ENCODE data around the gene TULP1. TPM values are rescaled to one million over a fixed set of nuclear protein-coding genes. Genes with fewer than 3 reads are reported as not detected.

TULP1 gene
- total RNA-seq, 4 donors from 2014 or later, result not detected

DNA sequence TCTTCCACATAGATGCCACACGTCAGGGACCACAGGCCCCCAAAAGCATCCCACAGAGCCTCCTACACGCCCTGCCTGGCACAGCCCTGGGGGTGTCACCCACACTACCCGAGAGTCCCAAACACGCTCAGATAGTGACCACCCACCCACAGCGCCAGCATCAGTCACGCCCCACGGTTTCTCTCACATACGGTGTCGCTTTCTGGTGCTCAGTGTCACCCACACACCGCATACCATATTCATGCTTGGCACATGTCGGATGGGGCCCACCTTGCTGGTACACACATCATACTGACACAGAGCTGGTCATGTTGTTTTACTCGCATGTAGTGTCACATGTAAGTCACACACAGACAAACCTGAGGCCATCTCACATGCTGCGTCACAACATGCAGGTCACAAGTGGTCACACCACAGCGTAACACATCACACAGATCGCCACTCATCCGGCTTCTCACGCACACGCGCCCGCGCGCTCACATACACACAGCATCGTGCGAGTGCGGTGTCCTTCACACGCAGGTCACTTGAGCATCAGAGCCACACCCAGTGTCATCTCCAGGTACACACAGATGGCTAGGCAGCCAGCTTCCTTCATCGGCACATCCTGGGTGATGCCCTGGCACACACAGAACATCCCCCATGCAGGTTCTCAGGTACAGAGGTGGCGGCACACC, 19.3 kb downstream of the TULP1 start:
- in situ Hi-C loops (cut with MboI; ENCODE audit: low sequenced_read_pairs in 4 of 4), result no loop called here

GRCh38 chr6:35492974-35493284, 19.8 kb downstream of the TULP1 start:
- Histone ChIP-seq H3K36me3 (no peaks in the 10 kb centered on the region), H3K4me1 (peaks cover 37 to 63% of the 10 kb centered on the region in 2 donors), H3K27ac (peak overlapping the region in 3 of 4 donors; percentile 68 to 78 (median 70)), H3K4me3 (no peak overlapping the region), H3K9me3 (no peaks in the 10 kb centered on the region), H3K27me3 (no peaks in the 10 kb centered on the region)
- in situ Hi-C loops (cut with MboI; ENCODE audit: low sequenced_read_pairs in 4 of 4), result no loop called here
- DNase-seq, result no peak
- no peak for TF ChIP-seq POLR2A (IDR thresholded peaks at IDR 0.05)
- TF ChIP-seq, protein P1, sequence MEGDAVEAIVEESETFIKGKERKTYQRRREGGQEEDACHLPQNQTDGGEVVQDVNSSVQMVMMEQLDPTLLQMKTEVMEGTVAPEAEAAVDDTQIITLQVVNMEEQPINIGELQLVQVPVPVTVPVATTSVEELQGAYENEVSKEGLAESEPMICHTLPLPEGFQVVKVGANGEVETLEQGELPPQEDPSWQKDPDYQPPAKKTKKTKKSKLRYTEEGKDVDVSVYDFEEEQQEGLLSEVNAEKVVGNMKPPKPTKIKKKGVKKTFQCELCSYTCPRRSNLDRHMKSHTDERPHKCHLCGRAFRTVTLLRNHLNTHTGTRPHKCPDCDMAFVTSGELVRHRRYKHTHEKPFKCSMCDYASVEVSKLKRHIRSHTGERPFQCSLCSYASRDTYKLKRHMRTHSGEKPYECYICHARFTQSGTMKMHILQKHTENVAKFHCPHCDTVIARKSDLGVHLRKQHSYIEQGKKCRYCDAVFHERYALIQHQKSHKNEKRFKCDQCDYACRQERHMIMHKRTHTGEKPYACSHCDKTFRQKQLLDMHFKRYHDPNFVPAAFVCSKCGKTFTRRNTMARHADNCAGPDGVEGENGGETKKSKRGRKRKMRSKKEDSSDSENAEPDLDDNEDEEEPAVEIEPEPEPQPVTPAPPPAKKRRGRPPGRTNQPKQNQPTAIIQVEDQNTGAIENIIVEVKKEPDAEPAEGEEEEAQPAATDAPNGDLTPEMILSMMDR (IDR thresholded peaks at IDR 0.05 in 4 of 5, conservative IDR thresholded peaks at IDR 0.05 in 1 of 5), result no peak
- no peak for ATAC-seq
- intact Hi-C loops (cut with DNase I; ENCODE audit: low total_unique reads), result no loop called here

More for the DNA sequence above, 19.3 kb downstream of the TULP1 start:
- ATAC-seq, result no peak
- intact Hi-C loops (cut with DNase I; ENCODE audit: low total_unique reads), result no loop called here
- DNase-seq, result no peak
- Histone ChIP-seq H3K27me3 (no peaks in the 10 kb centered on the region), H3K36me3 (no peaks in the 10 kb centered on the region), H3K4me1 (peaks cover 42 to 66% of the 10 kb centered on the region in 2 donors), H3K4me3 (no peak overlapping the region), H3K27ac (peak overlapping the region in 1 of 4 donors; percentile 78), H3K9me3 (no peaks in the 10 kb centered on the region)
- TF ChIP-seq POLR2A (IDR thresholded peaks at IDR 0.05), result no peak

- ATAC-seq, result no peak
- peaks cover 34 to 59% of the 10 kb centered on the region in 2 donors for H3K4me1 ChIP-seq
- no peaks in the 10 kb centered on the region for H3K9me3 ChIP-seq
- in situ Hi-C loops (cut with MboI; ENCODE audit: low sequenced_read_pairs in 4 of 4), result no loop called here
- no peak for DNase-seq
- no peaks in the 10 kb centered on the region for H3K36me3 ChIP-seq
- TF ChIP-seq, protein P1 (IDR thresholded peaks at IDR 0.05 in 4 of 5, conservative IDR thresholded peaks at IDR 0.05 in 1 of 5), result no peak
- no peak for TF ChIP-seq POLR2A (IDR thresholded peaks at IDR 0.05)
- H3K4me3 ChIP-seq, result no peak overlapping the region
- peak overlapping the region in 3 of 4 donors; percentile 68 to 78 (median 70) for H3K27ac ChIP-seq
- no peaks in the 10 kb centered on the region for H3K27me3 ChIP-seq
- intact Hi-C loops (cut with DNase I; ENCODE audit: low total_unique reads), result no loop called here
Measured at GRCh38 chr6:35492258-35492973, 20.3 kb downstream of the TULP1 start.

GRCh38 chr6:35491558-35492257, 21.0 kb downstream of the TULP1 start:
- TF ChIP-seq POLR2A (IDR thresholded peaks at IDR 0.05), result no peak
- ATAC-seq (no peak), DNase-seq (no peak)
- Histone ChIP-seq H3K27ac (peak overlapping the region; percentile 64 to 78 (median 69)), H3K4me3 (no peak overlapping the region), H3K9me3 (no peaks in the 10 kb centered on the region), H3K27me3 (no peaks in the 10 kb centered on the region), H3K4me1 (peaks cover 34 to 61% of the 10 kb centered on the region in 2 donors), H3K36me3 (no peaks in the 10 kb centered on the region)
- intact Hi-C loops (cut with DNase I; ENCODE audit: low total_unique reads) (no loop called here), in situ Hi-C loops (cut with MboI; ENCODE audit: low sequenced_read_pairs in 4 of 4) (no loop called here)

GRCh38 chr6:35490821-35491557, 21.7 kb downstream of the TULP1 start:
- Histone ChIP-seq H3K9me3 (no peaks in the 10 kb centered on the region), H3K4me3 (peak overlapping the region; percentile 33 to 53 (median 38)), H3K4me1 (peaks cover 34 to 64% of the 10 kb centered on the region in 2 donors), H3K36me3 (no peaks in the 10 kb centered on the region), H3K27me3 (no peaks in the 10 kb centered on the region), H3K27ac (peak overlapping the region; percentile 64 to 78 (median 69))
- TF ChIP-seq, protein P1 (IDR thresholded peaks at IDR 0.05 in 4 of 5, conservative IDR thresholded peaks at IDR 0.05 in 1 of 5), result no peak
- no peak for TF ChIP-seq POLR2A (IDR thresholded peaks at IDR 0.05)
- ATAC-seq, result peak in 1 of 2 donors; percentile 2
- in situ Hi-C loops (cut with MboI; ENCODE audit: low sequenced_read_pairs in 4 of 4) (no loop called here), intact Hi-C loops (cut with DNase I; ENCODE audit: low total_unique reads) (no loop called here)
- no peak for DNase-seq

All from gastrocnemius medialis (tissue), 4 donors.